ENCODE results near the gene DNMT3L.
"Not testable (repeated sequence)": the region's sequence is repeated elsewhere in the genome, so short reads cannot be mapped to it uniquely, and the experiment has no call there.

Gene DNMT3L

DNA sequence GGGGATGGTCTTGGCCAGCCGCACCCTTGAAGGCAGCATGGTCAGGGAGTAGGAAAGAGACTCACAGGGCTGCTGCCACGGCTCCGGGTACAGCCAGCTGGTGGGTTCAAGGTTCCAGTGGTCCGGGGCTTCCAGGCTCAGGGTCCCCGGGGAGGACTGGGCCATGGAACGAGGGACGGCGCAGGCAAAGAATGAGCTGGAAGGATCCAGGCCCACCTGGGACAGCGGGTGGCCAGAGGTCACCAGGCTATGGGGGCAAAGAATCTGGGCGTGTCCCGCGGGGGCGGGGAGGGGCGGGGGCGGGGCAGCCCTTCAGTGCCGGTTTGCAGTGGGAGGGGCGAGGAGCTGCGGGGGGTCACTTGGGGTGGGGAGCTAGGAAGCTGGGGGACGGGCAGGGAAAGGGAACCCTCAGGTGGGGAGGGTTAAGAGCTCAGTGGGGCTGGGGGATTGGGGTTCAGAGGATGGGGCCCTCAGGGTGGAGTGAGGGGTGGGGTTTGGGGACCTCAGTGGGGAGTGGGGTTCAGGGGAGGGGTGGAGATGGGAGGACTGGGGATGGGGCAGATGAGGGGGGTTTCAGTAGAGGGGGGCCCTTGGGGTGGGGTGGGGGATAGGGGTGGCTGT lies at the start of gene DNMT3L:
Gene DNMT3L (minus strand): TSS at position 223 of the 621 bp plus-strand sequence. CDS start 638 bp downstream, outside the sequence.
- no peak for DNase-seq

DNA sequence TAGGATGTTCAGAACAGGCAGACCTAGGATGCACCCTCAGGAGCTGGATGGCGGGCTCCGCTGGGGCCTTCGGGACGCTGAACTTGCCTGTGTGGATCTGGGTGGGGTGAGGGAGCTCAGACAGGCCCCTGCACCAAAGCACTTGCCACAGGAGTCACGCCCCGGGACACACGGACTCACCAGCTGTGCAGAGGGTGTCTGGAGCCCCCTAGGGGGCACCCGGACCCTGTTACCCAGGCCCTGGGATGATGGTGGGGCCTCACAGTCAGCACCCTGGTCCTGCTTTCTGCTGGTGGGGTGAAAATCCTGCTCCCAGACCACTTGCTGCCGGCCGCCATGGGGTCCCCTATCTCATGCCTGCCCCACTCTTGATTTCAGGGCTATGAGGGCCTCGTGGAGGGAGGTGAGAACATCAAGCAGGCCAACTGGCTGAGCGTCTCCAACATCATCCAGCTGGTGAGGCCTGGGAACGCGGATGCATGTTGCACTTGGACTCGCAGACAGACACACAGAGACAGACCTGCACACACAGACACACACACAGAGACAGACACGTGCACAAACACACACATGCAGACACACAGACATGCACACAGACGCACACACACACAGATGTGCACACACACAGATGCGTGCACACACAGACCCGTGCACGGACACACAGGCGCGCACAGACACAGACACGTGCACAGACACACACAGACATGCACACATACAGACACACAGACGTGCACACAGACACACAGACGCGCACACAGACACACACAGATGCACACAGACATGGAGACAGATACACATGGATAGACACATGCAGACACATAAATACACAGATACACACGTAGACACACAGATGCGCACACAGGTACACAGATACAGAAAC lies 49.2 kb upstream of the DNMT3L start:
- no peak for DNase-seq

GRCh38 chr21:44306936-44307704 lies 45.4 kb upstream of the DNMT3L start:
- DNase-seq = no peak

DNA sequence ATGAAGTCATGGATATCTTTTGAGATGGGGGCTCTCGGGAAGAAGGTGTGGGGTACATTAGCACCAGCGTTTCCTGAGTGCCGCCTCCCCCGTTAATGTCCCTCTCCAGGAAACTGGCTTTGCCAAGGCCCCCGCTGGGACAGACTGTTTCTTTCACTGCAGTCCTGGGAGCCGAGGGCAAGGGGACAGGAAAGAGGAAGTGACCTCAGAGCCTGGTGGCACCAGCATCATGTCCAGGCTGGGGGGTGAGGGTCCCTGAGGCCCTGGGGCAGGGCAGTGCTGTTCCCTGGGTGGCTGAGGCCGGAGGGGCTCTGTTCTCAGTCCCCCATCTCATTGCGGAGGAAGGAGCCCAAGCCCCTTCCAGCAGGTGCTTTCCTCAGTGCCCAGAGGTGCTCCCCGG lies 44.0 kb upstream of the DNMT3L start:
- DNase-seq = no peak

DNA sequence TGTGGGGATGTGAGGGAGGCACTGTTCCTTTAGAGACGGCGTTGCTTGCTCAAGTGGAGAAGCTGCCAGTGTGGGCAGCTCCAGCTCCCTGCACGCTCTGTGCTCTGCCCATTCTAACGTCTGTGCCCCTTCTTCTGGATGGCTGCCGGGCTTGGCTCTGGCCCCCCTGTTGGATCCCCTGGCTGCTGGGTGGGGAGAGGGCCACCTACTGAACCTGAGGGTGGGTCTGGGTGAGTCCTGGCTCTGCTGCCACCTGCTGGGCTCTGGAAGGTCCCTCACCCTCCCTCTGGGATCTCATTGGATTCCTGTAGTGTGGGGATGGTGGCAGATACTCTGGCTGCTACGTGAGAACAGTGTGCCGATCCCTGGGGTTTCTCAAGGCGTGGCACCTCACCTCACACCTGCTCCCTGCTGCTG lies 43.2 kb upstream of the DNMT3L start:
- DNase-seq = no peak

- DNase-seq = no peak
These were observed 42.4 kb upstream of the DNMT3L start for GRCh38 chr21:44304011-44304616.

DNA sequence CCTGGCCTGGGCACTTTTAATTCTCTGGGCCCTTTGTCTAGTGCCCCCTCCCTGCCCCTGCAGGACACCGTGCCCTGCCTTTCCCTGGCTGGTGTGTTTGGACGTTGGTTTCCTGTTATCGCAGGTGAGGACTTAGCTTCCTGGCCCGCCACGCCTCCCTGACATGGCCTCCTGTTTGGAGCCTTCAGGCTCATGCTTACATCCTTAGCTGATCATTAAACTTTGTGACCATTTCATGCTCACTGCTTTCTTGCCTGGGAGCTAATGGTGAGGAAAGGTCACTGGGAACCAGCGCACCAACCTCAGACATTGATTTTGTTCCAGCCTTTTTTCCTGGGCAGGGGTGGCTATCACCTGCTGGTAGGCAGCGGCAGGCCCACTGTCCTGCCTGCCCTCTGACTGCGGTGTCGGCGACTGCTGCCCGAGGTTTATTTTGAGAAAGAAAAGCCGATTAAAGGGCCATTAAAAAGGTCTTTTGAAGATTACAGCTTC lies 41.8 kb upstream of the DNMT3L start:
- no peak for DNase-seq

GRCh38 chr21:44302573-44303401 lies 41.1 kb upstream of the DNMT3L start:
- not testable (repeated sequence) for DNase-seq

- DNase-seq = no peak
These were observed 40.3 kb upstream of the DNMT3L start for GRCh38 chr21:44301961-44302406.

DNA sequence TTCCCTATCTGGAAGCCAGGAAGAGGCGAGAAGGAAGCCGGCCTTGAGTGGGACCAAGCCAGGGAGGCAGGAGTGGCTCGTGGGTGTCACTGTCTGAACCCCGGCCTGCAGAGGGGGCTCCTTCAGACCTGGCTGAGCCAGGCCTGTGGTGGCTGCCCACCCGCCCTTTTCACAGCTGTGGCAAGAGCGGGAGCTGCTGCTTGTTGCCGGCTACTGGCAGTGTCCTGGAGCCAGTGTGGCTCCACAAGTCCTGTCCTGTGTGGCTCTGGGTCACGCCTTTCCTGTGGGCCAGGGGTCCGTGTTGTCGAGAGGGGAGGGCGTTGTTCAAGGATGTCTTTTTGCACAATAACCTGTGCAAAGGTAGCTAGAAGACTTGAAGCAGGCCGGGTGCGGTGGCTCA lies 39.4 kb upstream of the DNMT3L start:
- no peak for DNase-seq

DNA sequence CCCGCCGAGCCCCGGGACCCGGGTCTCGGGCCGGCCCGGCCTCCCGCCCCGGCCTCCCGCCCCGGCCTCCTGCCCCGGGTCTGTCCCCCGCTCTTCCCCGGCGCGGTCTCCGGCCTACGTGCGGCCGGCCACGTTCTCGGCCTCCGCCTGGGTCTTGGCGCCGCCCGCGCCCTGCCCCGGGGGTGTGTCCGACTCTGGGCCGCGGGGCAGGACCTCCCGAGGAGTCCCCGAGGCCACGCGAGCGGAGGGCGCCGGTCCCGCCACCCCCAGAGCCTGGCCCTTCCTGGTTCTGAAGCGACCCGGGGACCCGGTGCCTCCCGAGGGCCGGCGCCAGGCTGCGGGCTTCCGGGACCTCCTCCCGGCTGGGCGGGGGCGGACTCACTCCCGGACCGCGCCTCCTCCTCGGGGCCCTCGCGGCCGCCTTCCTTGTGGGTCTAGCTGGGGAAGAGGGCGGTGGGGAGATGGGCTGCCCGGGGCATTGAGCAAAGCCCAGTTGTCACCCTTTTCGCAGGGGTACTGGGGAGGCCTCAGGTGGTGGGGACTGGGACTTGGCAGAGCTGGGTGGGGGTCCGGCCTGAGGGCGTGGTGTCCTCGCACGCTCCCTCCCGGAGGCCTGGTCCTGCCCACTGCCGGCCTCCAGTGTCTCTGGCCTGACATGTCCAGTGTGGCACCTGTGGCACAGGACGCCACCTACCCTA lies 38.7 kb upstream of the DNMT3L start:
- DNase-seq = peak; percentile 3

DNA sequence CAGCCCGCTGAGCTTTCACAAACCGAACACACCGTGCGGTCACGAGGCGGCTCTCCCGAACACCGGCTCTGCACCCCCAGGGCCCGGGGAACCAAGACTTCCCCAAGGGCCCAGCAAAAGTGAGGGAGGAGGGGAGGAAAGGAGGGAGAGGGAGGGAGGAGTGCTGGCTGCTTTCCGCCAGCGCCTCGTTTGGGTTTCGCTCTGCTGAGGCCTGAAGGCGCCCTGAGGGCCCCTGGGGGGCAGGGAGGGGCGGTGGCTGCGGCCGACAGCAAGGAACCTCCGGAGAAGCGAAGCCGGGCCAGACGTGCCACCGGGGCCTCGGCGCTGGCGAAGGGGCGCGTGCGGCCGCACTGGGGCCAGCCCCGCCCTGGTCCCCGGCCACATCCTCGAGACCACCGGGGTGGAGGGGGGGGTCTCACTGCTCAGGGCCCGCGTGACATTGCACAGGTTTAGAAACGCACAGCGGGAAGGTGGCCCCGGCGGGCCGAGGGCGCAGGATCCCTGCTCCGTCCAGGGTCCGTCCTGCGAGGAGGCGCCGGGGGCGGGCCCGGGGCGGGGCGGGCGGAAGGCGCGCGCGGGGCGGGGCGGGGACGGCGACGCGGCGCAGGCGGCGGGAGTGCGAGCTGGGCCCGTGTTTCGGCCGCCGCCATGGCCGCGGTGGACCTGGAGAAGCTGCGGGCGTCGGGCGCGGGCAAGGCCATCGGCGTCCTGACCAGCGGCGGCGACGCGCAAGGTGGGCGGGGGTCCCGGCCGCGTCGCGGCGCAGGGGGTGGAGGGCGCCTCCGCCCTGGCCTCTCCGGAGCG lies 38.0 kb upstream of the DNMT3L start, which contains the start of gene PFKL:
Gene PFKL (plus strand): TSS at position 596 of the 804 bp plus-strand sequence. CDS start 53 bp downstream, at position 649.
- DNase-seq = peak; percentile 8

DNA sequence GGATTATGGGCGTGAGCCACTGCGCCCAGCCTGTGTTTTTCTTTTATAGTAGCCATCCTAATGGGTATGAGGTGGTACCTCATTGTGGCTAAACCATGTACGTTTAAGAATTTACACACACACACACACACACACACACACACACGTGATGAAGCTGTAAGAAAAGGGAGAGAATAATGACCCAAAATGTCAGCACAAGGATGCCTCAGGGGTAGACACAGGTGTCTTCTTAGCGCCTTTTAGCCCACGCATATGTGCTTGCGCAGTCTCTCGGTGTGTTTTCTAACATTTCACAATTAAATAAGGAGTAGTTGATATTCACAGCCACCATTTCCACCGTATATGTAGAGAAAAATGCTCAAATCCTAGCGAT lies 37.4 kb upstream of the DNMT3L start:
- DNase-seq = no peak

DNA sequence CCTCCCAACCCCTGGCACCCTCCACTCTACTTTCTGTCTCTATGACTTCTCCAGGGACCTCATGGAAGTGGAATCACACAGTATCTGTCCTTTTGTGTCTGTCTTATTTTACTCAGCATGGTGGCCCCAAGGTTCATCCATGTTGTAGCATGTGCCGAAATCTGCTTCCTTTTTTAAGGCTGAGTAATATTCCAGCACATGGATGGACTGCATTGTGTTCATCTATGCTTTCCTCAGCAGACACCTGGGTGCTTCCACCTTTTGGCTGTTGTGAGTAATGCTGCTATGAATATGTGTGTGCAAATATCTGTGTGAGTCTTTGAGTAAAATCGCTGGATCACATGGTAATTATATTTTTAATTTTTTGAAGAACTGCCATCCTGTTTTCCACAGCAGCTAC lies 36.6 kb upstream of the DNMT3L start:
- no peak for DNase-seq

DNA sequence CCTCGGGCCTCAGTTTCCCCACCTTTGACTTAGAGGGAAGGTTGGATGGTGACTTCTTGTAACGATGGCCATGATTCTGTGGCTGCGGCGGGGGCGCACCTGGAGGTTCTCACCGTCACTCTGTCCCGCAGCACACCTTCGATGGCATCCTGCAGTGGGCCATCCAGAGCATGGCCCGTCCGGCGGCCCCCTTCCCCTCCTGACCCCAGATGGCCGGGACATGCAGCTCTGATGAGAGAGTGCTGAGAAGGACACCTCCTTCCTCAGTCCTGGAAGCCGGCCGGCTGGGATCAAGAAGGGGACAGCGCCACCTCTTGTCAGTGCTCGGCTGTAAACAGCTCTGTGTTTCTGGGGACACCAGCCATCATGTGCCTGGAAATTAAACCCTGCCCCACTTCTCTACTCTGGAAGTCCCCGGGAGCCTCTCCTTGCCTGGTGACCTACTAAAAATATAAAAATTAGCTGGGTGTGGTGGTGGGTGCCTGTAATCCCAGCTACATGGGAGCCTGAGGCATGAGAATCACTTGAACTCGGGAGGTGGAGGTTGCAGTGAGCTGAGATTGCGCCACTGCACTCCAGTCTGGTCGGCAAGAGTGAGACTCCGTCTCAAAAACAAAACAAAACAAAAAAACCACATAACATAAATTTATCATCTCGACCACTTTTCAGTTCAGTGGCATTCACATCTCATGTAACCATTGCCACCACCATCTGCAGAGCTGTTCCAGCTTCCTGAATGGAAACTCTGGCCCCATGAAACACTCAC lies 36.0 kb upstream of the DNMT3L start:
- peak; percentile 28 for DNase-seq

GRCh38 chr21:44296916-44297315 lies 35.2 kb upstream of the DNMT3L start:
- no peak for DNase-seq

DNA sequence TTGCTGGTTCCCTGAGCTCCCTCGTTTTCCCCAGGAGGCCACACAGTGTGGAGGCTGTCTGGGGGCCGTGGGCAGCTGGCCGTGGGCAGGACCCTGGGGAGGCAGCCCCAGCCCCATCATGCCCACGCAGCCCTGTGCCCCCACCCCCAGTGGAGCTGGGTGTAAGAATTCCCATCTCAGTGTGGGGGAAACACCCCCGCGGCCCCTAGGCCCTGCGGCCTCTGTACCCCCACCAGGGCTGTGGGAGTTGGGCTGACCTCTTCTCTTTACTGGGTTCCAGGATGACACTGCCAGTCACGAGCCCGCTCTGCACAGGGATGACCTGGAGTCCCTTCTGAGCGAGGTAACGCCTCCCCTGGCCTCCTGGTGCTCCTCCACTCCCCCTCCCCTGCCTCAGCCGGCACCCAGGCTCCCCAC lies 34.4 kb upstream of the DNMT3L start:
- DNase-seq = no peak

DNA sequence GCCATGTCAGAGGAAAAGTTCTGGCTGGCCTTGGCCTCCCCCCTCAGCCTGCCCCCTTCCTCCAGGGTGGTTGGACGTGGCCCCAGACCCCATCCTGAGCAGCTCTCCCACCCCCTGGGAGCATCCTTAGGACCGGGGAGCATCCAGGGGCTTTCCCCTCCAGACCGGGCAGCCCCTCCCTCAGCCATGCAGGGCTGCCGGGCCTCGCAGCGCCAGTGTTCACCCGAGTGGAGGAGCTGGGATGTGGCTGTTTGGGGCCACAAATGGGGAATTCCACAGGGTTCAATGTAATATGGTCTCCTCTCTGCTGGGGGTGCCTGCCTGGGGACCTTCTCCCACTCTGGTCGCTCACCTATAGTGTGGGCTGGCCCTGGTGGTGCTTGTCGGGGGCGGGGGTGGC lies 33.9 kb upstream of the DNMT3L start:
- no peak for DNase-seq

- no peak for DNase-seq
These were observed 33.5 kb upstream of the DNMT3L start for GRCh38 chr21:44295163-44295573.

Measured in NCI-H774 (cell line).